NCI-H2196 treated with DMSO at 0.1 percent for 48 hours (cell line): ENCODE data around the gene GLO1.
"Not testable (repeated sequence)": the region's sequence is repeated elsewhere in the genome, so short reads cannot be mapped to it uniquely, and the experiment has no call there.

Source experiments
- DNase-seq: peaks from one replicate; lab custom pipeline; 2025; ENCODE audit not compliant: unreplicated experiment; lab: John Stamatoyannopoulos, UW

The GLO1 gene

GRCh38 chr6:38708496-38708895, 5.6 kb upstream of the GLO1 start:
- no peak for DNase-seq

GRCh38 chr6:38705924-38706323, 3.0 kb upstream of the GLO1 start:
- no peak for DNase-seq

GRCh38 chr6:38703949-38704590, 1.1 kb upstream of the GLO1 start:
- no peak for DNase-seq

GRCh38 chr6:38701551-38701950, 1.4 kb downstream of the GLO1 start:
- DNase-seq, result no peak

GRCh38 chr6:38699702-38700101, 3.2 kb downstream of the GLO1 start:
- DNase-seq, result not testable (repeated sequence)

GRCh38 chr6:38697846-38698245, 5.1 kb downstream of the GLO1 start:
- no peak for DNase-seq

GRCh38 chr6:38696345-38696744, 6.6 kb downstream of the GLO1 start:
- DNase-seq, result no peak

- DNase-seq, result no peak
Measured at GRCh38 chr6:38695933-38696332, 7.0 kb downstream of the GLO1 start.

- no peak for DNase-seq
Measured at GRCh38 chr6:38695227-38695900, 7.6 kb downstream of the GLO1 start.

- DNase-seq, result no peak
Measured at GRCh38 chr6:38688579-38689087, 14.3 kb downstream of the GLO1 start.

- no peak for DNase-seq
Measured at GRCh38 chr6:38687549-38687948, 15.4 kb downstream of the GLO1 start.

- no peak for DNase-seq
Measured at GRCh38 chr6:38687043-38687353, 15.9 kb downstream of the GLO1 start.

GRCh38 chr6:38686270-38687042, 16.5 kb downstream of the GLO1 start:
- DNase-seq, result no peak

GRCh38 chr6:38684904-38685303, 18.0 kb downstream of the GLO1 start:
- no peak for DNase-seq

- no peak for DNase-seq
Measured at GRCh38 chr6:38684237-38684636, 18.7 kb downstream of the GLO1 start.

- no peak for DNase-seq
Measured at GRCh38 chr6:38681850-38682249, 21.1 kb downstream of the GLO1 start.

GRCh38 chr6:38679668-38680067, 23.3 kb downstream of the GLO1 start:
- no peak for DNase-seq

GRCh38 chr6:38678178-38678760, 24.7 kb downstream of the GLO1 start:
- no peak for DNase-seq

- DNase-seq, result no peak
Measured at GRCh38 chr6:38676974-38677544, 25.9 kb downstream of the GLO1 start.

- DNase-seq, result no peak
Measured at GRCh38 chr6:38676236-38676973, 26.5 kb downstream of the GLO1 start.
